ENCODE data around the gene KRT84. TPM values are rescaled to one million over a fixed set of nuclear protein-coding genes. Genes with fewer than 3 reads are reported as not detected.

Gene KRT84
- polyA plus RNA-seq, 3 donors, result not detected

GRCh38 chr12:52401926-52402325, 16.5 kb upstream of the KRT84 start:
- Histone ChIP-seq H2AFZ (ENCODE audit: insufficient read depth, low read depth, low read length, poor library complexity, severe bottlenecking) (no peak overlapping the region), H3K27me3 (ENCODE audit: control insufficient read depth in 2 of 2, insufficient read depth in 2 of 2, low read length in 2 of 2) (no peaks in the 10 kb centered on the region), H3K27ac (ENCODE audit: low read depth in 1 of 2, low read length in 2 of 2) (no peak overlapping the region), H3K4me2 (replicated peaks; ENCODE audit: extremely low read depth, low read length, poor library complexity, severe bottlenecking) (no peak overlapping the region), H3K79me2 (ENCODE audit: insufficient read depth, low read length) (no peaks in the 10 kb centered on the region), H3K36me3 (replicated peaks in 1 of 2; ENCODE audit: control insufficient read depth in 1 of 2, insufficient read depth in 2 of 2, low read length in 2 of 2) (no peaks in the 10 kb centered on the region), H3K4me3 (replicated peaks in 1 of 3; ENCODE audit: low read depth in 2 of 3, low read length in 3 of 3) (no peak overlapping the region), H3K9ac (ENCODE audit: insufficient read depth, low read length, poor library complexity, severe bottlenecking) (no peak overlapping the region), H3K4me1 (ENCODE audit: control insufficient read depth in 1 of 2, insufficient read depth in 2 of 2, low read length in 2 of 2) (no peaks in the 10 kb centered on the region), H3K9me3 (replicated peaks in 1 of 2; ENCODE audit: control insufficient read depth in 1 of 2, insufficient read depth in 1 of 2, low read length in 2 of 2) (no peaks in the 10 kb centered on the region), H4K20me1 (ENCODE audit: insufficient read depth, low read length) (no peaks in the 10 kb centered on the region)
- H3K9me3 Mint-ChIP-seq, result peaks cover 0 to 2% (median 0%) of the 10 kb centered on the region in 7 donors
- H3K4me3 Mint-ChIP-seq, result no peak overlapping the region
- H3K27ac Mint-ChIP-seq, result no peak overlapping the region
- no peaks in the 10 kb centered on the region for H3K4me1 Mint-ChIP-seq
- intact Hi-C loops (cut with micrococcal nuclease), result no loop called here
- H3K36me3 Mint-ChIP-seq, result no peaks in the 10 kb centered on the region
- DNase-seq, result no peak
- peaks cover 4 to 7% (median 6%) of the 10 kb centered on the region in 3 donors for H3K27me3 Mint-ChIP-seq (ENCODE audit: low read depth in 3 of 3)
- WGBS (ENCODE audit: insufficient coverage), result 93% methylated on average over 4 of the region's 4 CpGs
- TF ChIP-seq CTCF (IDR thresholded peaks at IDR 0.05), result no peak

- H3K4me2 ChIP-seq (replicated peaks; ENCODE audit: extremely low read depth, low read length, poor library complexity, severe bottlenecking), result no peak overlapping the region
- H3K27ac ChIP-seq (ENCODE audit: low read depth in 1 of 2, low read length in 2 of 2), result no peak overlapping the region
- no peak for DNase-seq
- Mint-ChIP-seq H3K36me3 (no peaks in the 10 kb centered on the region), H3K27ac (no peak overlapping the region), H3K27me3 (ENCODE audit: low read depth in 3 of 3) (peaks cover 4 to 7% (median 6%) of the 10 kb centered on the region in 3 donors), H3K9me3 (peaks cover 0 to 2% (median 0%) of the 10 kb centered on the region in 7 donors), H3K4me3 (no peak overlapping the region), H3K4me1 (no peaks in the 10 kb centered on the region)
- no peak overlapping the region for H3K4me3 ChIP-seq (replicated peaks in 1 of 3; ENCODE audit: low read depth in 2 of 3, low read length in 3 of 3)
- WGBS (ENCODE audit: insufficient coverage), result 90% methylated on average over 2 of the region's 5 CpGs
- no peak overlapping the region for H3K9ac ChIP-seq (ENCODE audit: insufficient read depth, low read length, poor library complexity, severe bottlenecking)
- no peak overlapping the region for H2AFZ ChIP-seq (ENCODE audit: insufficient read depth, low read depth, low read length, poor library complexity, severe bottlenecking)
- H3K79me2 ChIP-seq (ENCODE audit: insufficient read depth, low read length), result no peaks in the 10 kb centered on the region
- no peaks in the 10 kb centered on the region for H3K9me3 ChIP-seq (replicated peaks in 1 of 2; ENCODE audit: control insufficient read depth in 1 of 2, insufficient read depth in 1 of 2, low read length in 2 of 2)
- intact Hi-C loops (cut with micrococcal nuclease), result no loop called here
- H3K4me1 ChIP-seq (ENCODE audit: control insufficient read depth in 1 of 2, insufficient read depth in 2 of 2, low read length in 2 of 2), result no peaks in the 10 kb centered on the region
- no peak for TF ChIP-seq CTCF (IDR thresholded peaks at IDR 0.05)
- no peaks in the 10 kb centered on the region for H3K36me3 ChIP-seq (replicated peaks in 1 of 2; ENCODE audit: control insufficient read depth in 1 of 2, insufficient read depth in 2 of 2, low read length in 2 of 2)
- H4K20me1 ChIP-seq (ENCODE audit: insufficient read depth, low read length), result no peaks in the 10 kb centered on the region
- no peaks in the 10 kb centered on the region for H3K27me3 ChIP-seq (ENCODE audit: control insufficient read depth in 2 of 2, insufficient read depth in 2 of 2, low read length in 2 of 2)
Measured at GRCh38 chr12:52401526-52401925, 16.1 kb upstream of the KRT84 start.

Measured in CD14-positive monocyte (primary cell).